Renal cortical epithelial cell (primary cell): Measurements from ENCODE around the gene SMC6. TPM values are rescaled to one million over a fixed set of nuclear protein-coding genes. Genes with fewer than 3 reads are reported as not detected.

ENCODE experiments used
- DNase-seq: peaks from one replicate; pipeline ENCODE4 v3.0.0-alpha.2; 2011; ENCODE audit warnings: low read depth
- total RNA-seq: library from RNA; depleted of rRNA; stranded (reverse); fragments of >200 nt; gene quantifications from 2 replicates; pipeline ENCODE4 v1.2.3, GENCODE V29; 2014

The SMC6 gene
- total RNA-seq = 22.2 and 33.8 TPM in 2 replicates

- DNase-seq = peak; percentile 73
These were observed at the start of gene SMC6, which contains the start of gene GEN1 for GRCh38 chr2:17753803-17754663. Gene SMC6, minus strand, starts transcription at chr2:17753810. Its CDS starts 7,864 bp downstream, at chr2:17745946. Gene GEN1, plus strand, starts transcription at chr2:17754138. Its CDS starts 5,806 bp downstream, at chr2:17759944.

GRCh38 chr2:17800693-17801458 is 47.3 kb upstream of the SMC6 start:
- peak; percentile 73 for DNase-seq

- DNase-seq = no peak
These were observed 46.6 kb upstream of the SMC6 start for GRCh38 chr2:17800219-17800618.

GRCh38 chr2:17799301-17800120 is 45.9 kb upstream of the SMC6 start:
- no peak for DNase-seq

- no peak for DNase-seq
These were observed 44.7 kb upstream of the SMC6 start for GRCh38 chr2:17798338-17798737.

GRCh38 chr2:17795309-17795708 is 41.7 kb upstream of the SMC6 start:
- DNase-seq = no peak

- DNase-seq = no peak
These were observed 40.3 kb upstream of the SMC6 start for GRCh38 chr2:17793803-17794354.

GRCh38 chr2:17793296-17793695 is 39.7 kb upstream of the SMC6 start:
- no peak for DNase-seq

- no peak for DNase-seq
These were observed 38.9 kb upstream of the SMC6 start for GRCh38 chr2:17792515-17792914.

GRCh38 chr2:17791817-17792130 is 38.2 kb upstream of the SMC6 start:
- DNase-seq = no peak

GRCh38 chr2:17791121-17791816 is 37.7 kb upstream of the SMC6 start:
- DNase-seq = no peak

GRCh38 chr2:17790536-17790935 is 36.9 kb upstream of the SMC6 start:
- no peak for DNase-seq

- no peak for DNase-seq
These were observed 35.2 kb upstream of the SMC6 start for GRCh38 chr2:17788773-17789172.

GRCh38 chr2:17786727-17787126 is 33.1 kb upstream of the SMC6 start:
- no peak for DNase-seq

- DNase-seq = no peak
These were observed 27.9 kb upstream of the SMC6 start for GRCh38 chr2:17781482-17781881.

- peak; percentile 56 for DNase-seq
These were observed 26.9 kb upstream of the SMC6 start for GRCh38 chr2:17780546-17780945.

GRCh38 chr2:17772532-17772931 is 18.9 kb upstream of the SMC6 start:
- DNase-seq = no peak

GRCh38 chr2:17771956-17772355 is 18.3 kb upstream of the SMC6 start:
- DNase-seq = no peak

- no peak for DNase-seq
These were observed 15.3 kb upstream of the SMC6 start for GRCh38 chr2:17768894-17769293.

- DNase-seq = no peak
These were observed 11.8 kb upstream of the SMC6 start for GRCh38 chr2:17765398-17765797.

- DNase-seq = no peak
These were observed 10.2 kb upstream of the SMC6 start for GRCh38 chr2:17763641-17764333.
